WTC11 (cell line): ENCODE data around the gene TNNT2.

Experiments
- ATF3 ChIP-seq: sonication (generic); formaldehyde crosslinking; conservative IDR thresholded peaks from 2 replicates; pipeline ENCODE4 v1.8.1; 2022; ENCODE audit warnings: mild to moderate bottlenecking, missing genetic modification reagents
- CREM ChIP-seq: sonication (generic); formaldehyde crosslinking; IDR thresholded peaks from 2 replicates; pipeline ENCODE4 v1.8.1; 2022; ENCODE audit warnings: mild to moderate bottlenecking, missing genetic modification reagents, moderate library complexity
- ELF4 ChIP-seq: sonication (generic); formaldehyde crosslinking; IDR thresholded peaks from 2 replicates; pipeline ENCODE4 v1.8.1; 2022; ENCODE audit warnings: low read depth, mild to moderate bottlenecking, moderate library complexity, missing genetic modification reagents
- ETV6 ChIP-seq: sonication (generic); formaldehyde crosslinking; IDR thresholded peaks from 2 replicates; pipeline ENCODE4 v1.8.1; 2022; ENCODE audit warnings: mild to moderate bottlenecking, missing genetic modification reagents
- SP1 ChIP-seq: sonication (generic); formaldehyde crosslinking; conservative IDR thresholded peaks from 2 replicates; pipeline ENCODE4 v1.8.1; 2022; ENCODE audit warnings: missing genetic modification reagents
- TEAD1 ChIP-seq: sonication (generic); formaldehyde crosslinking; IDR thresholded peaks from 2 replicates; pipeline ENCODE4 v1.8.0; 2022; ENCODE audit warnings: mild to moderate bottlenecking, missing genetic modification reagents
- TEAD4 ChIP-seq: sonication (generic); formaldehyde crosslinking; IDR thresholded peaks from 2 replicates; pipeline ENCODE4 v1.8.0; 2022; ENCODE audit warnings: mild to moderate bottlenecking, missing genetic modification reagents
- ZBTB21 ChIP-seq: sonication (generic); formaldehyde crosslinking; IDR thresholded peaks from 2 replicates; pipeline ENCODE4 v1.8.1; 2023; ENCODE audit warnings: mild to moderate bottlenecking, missing genetic modification reagents, borderline replicate concordance
- ZNF121 ChIP-seq: sonication (generic); formaldehyde crosslinking; IDR thresholded peaks from 2 replicates; pipeline ENCODE4 v1.8.0; 2023; ENCODE audit warnings: missing genetic modification reagents
- ZNF232 ChIP-seq: sonication (generic); formaldehyde crosslinking; IDR thresholded peaks from 2 replicates; pipeline ENCODE4 v1.8.0; 2022; ENCODE audit warnings: mild to moderate bottlenecking, missing genetic modification reagents
- ZNF423 ChIP-seq: fragments of 250-450 bp; sonication (Bioruptor Pico); IDR thresholded peaks from 2 replicates; pipeline ENCODE4 v2.1.2; 2022; ENCODE audit warnings: mild to moderate bottlenecking, moderate library complexity
- ZNF671 ChIP-seq: fragments of 250-450 bp; sonication (Bioruptor Pico); IDR thresholded peaks from 2 replicates; pipeline ENCODE4 v1.8.0; 2021; ENCODE audit warnings: mild to moderate bottlenecking
- TF ChIP-seq, protein P1 (sequence below): fragments of 200-600 bp; IDR thresholded peaks from 2 replicates; pipeline ENCODE4 v1.8.0; 2022; ENCODE audit warnings: antibody characterized with exemption

DNA sequence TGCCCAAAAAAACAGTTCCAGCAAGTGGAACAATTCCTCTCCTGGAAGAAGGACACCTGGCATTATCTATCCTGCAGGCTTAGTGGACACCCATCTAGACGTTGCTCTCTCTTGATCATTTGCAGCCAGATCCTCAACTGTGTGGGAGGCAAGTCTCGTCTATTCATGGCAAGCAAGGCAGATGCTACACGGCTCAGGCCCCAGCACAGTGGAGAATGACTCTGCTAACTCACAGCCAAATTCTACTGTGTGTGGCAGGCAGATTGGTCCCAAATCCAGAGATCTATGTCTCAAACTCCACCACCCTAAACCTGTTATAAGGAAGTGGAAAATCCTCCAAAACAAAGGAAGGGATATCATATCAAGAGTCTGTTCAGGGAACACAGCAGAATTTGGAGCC, 7.0 kb downstream of the TNNT2 start:
- TF ChIP-seq, protein P1, sequence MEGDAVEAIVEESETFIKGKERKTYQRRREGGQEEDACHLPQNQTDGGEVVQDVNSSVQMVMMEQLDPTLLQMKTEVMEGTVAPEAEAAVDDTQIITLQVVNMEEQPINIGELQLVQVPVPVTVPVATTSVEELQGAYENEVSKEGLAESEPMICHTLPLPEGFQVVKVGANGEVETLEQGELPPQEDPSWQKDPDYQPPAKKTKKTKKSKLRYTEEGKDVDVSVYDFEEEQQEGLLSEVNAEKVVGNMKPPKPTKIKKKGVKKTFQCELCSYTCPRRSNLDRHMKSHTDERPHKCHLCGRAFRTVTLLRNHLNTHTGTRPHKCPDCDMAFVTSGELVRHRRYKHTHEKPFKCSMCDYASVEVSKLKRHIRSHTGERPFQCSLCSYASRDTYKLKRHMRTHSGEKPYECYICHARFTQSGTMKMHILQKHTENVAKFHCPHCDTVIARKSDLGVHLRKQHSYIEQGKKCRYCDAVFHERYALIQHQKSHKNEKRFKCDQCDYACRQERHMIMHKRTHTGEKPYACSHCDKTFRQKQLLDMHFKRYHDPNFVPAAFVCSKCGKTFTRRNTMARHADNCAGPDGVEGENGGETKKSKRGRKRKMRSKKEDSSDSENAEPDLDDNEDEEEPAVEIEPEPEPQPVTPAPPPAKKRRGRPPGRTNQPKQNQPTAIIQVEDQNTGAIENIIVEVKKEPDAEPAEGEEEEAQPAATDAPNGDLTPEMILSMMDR: no peak
- TF ChIP-seq ELF4: no peak
- TF ChIP-seq ZBTB21: no peak
- TF ChIP-seq ZNF423 (CRISPR knock-in tag): no peak
- TF ChIP-seq TEAD4 (CRISPR knock-in tag): no peak
- TF ChIP-seq ZNF121: no peak
- no peak for TF ChIP-seq ETV6 (CRISPR knock-in tag)
- no peak for TF ChIP-seq ZNF232 (CRISPR knock-in tag)
- TF ChIP-seq CREM: no peak
- TF ChIP-seq SP1 (CRISPR knock-in tag): no peak
- no peak for TF ChIP-seq ATF3 (CRISPR knock-in tag)
- no peak for TF ChIP-seq TEAD1
- TF ChIP-seq ZNF671: no peak
